Gastrocnemius medialis (tissue), 4 donors: ENCODE results near the gene UBR2. TPM values are rescaled to one million over a fixed set of nuclear protein-coding genes. Genes with fewer than 3 reads are reported as not detected.
"Not testable (repeated sequence)": the region's sequence is repeated elsewhere in the genome, so short reads cannot be mapped to it uniquely, and the experiment has no call there.

Source experiments
- ATAC-seq, 2 donors: fragments of 150-250 bp; one replicate each; pipeline ENCODE4 v1.9.1; 2016
- DNase-seq, 2 donors: peaks; one replicate each; pipeline ENCODE4 v3.0.0-alpha.2; 2019
- H3K27ac ChIP-seq, 4 donors: fragments of 200-600 bp; sonication (generic); 1 replicate in 1 of 4; 2 replicates in 3 of 4; pipeline ENCODE4 v1.5.1; 2016 to 2018; ENCODE audit warnings: mild to moderate bottlenecking in 2 of 4, moderate library complexity in 1 of 4
- H3K27me3 ChIP-seq, 3 donors: fragments of 200-600 bp; sonication (generic) in 2 of 3; 1 replicate in 1 of 3; 2 replicates in 2 of 3; pipeline versions ENCODE4 v1.5.1 to v1.6.0; 2016 to 2019; ENCODE audit warnings: mild to moderate bottlenecking in 1 of 3, moderate library complexity in 1 of 3
- H3K36me3 ChIP-seq, 2 donors: fragments of 200-600 bp; sonication (generic) in 1 of 2; one replicate each; pipeline ENCODE4 v1.5.1; 2017 to 2018
- H3K4me1 ChIP-seq, 2 donors: fragments of 200-600 bp; sonication (generic) in 1 of 2; one replicate each; pipeline ENCODE4 v1.5.1; 2016 to 2017; ENCODE audit warnings: mild to moderate bottlenecking in 2 of 2
- H3K4me3 ChIP-seq, 4 donors: fragments of 200-600 bp; sonication (generic) in 3 of 4; 1 replicate in 1 of 4; 2 replicates in 3 of 4; pipeline ENCODE4 v1.5.1; 2016 to 2019; ENCODE audit warnings: mild to moderate bottlenecking in 2 of 4
- H3K9me3 ChIP-seq, 3 donors: fragments of 200-600 bp; sonication (generic) in 2 of 3; 1 replicate in 1 of 3; 2 replicates in 2 of 3; pipeline ENCODE4 v1.5.1; 2016 to 2019
- CTCF ChIP-seq, 5 experiments: fragments of 450-650 bp in 3 of 5; fragments of 200-600 bp in 2 of 5; sonication (generic) in 2 of 5; IDR thresholded peaks in 4 of 5; conservative IDR thresholded peaks in 1 of 5; 1 replicate in 4 of 5; 2 replicates in 1 of 5; pipeline ENCODE4 v1.5.1; 2016 to 2019; ENCODE audit warnings: antibody characterized with exemption in 5 of 5, mild to moderate bottlenecking in 3 of 5, moderate library complexity in 3 of 5
- POLR2A ChIP-seq, 2 donors: fragments of 450-650 bp; IDR thresholded peaks; one replicate each; pipeline ENCODE4 v1.6.1; 2017; ENCODE audit warnings: antibody characterized with exemption in 2 of 2, mild to moderate bottlenecking in 2 of 2, moderate library complexity in 2 of 2
- in situ Hi-C, 4 donors: fragments of 200-750 bp; cut with MboI; loops; one replicate each; pipeline versions ENCODE4 v1.15.0 to v1.8.0; 2017; ENCODE audit warnings: low sequenced_read_pairs in 4 of 4
- intact Hi-C: fragments of 100-400 bp; cut with DNase I; formaldehyde crosslinking; loops from one replicate; pipeline ENCODE4 v1.15.1; 2023; ENCODE audit warnings: low total_unique reads
- total RNA-seq, 4 donors: library from RNA; depleted of rRNA; stranded (reverse); fragments of >200 nt; gene quantifications; one replicate each; pipeline versions ENCODE4 v1.1.0 to v1.2.3, GENCODE V29; 2016

The UBR2 gene
- total RNA-seq, 4 donors from 2014 or later: 40.8 to 46.2 (median 44.7) TPM

DNA sequence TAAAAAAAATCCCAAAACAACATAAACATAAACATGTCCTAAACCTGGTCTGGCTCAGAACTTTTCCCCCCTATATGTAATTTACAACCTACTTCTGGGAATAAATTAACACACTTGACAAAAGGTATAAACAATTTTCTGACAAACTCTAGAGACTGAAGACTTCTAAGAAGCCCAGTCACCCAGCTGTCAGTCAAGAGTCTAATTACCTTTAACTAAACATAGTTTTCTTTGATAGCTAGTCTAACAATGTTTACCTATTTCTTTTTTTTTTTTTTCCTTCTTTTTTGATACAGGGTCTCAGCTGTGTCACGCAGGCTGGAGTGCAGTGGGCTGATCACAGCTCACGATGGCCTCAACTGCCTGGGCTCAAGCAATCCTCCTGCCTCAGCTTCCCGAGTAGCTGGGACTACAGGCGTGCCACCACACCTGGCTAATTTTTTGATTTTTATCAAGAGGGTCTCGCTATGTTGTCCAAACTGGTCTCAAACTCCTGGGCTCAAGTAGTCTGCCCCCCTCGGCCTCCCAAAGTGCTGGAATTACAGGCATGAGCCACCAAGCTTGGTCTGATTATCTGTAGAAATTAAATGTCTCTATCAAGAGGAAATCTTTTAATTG is 932 bp upstream of the UBR2 start:
- Histone ChIP-seq H3K36me3 (no peaks in the 10 kb centered on the region), H3K4me3 (peak overlapping the region in 3 of 4 donors; percentile 75 to 98 (median 87)), H3K27me3 (no peaks in the 10 kb centered on the region), H3K4me1 (peaks cover 20 to 24% of the 10 kb centered on the region in 2 donors), H3K9me3 (no peaks in the 10 kb centered on the region), H3K27ac (peak overlapping the region in 2 of 4 donors; percentile 95)
- peak in 1 of 2 donors; percentile 16 for DNase-seq
- in situ Hi-C loops (loop anchor here in 2 of 4 donors (10.0 to 25.0 kb wide), 2 partner anchors 452 to 626 kb away; partner anchors contain the start of genes CCND3 (in 1 of the 2), KLHDC3 (in 1 of the 2) and MEA1 (in 1 of the 2)), intact Hi-C loops (loop anchor here (1.0 to 10.0 kb wide), 7 partner anchors 16 to 638 kb away; partner anchors contain the start of genes BYSL, MEA1, MED20 and SRF)
- ATAC-seq: no peak
- TF ChIP-seq CTCF (IDR thresholded peaks at IDR 0.05 in 4 of 5, conservative IDR thresholded peaks at IDR 0.05 in 1 of 5): no peak
- no peak for TF ChIP-seq POLR2A (IDR thresholded peaks at IDR 0.05)

- Histone ChIP-seq H3K36me3 (no peaks in the 10 kb centered on the region), H3K9me3 (no peaks in the 10 kb centered on the region), H3K27me3 (no peaks in the 10 kb centered on the region), H3K4me3 (peak overlapping the region; percentile 73 to 98 (median 81)), H3K27ac (peak overlapping the region; percentile 91 to 97 (median 95)), H3K4me1 (peaks cover 27 to 31% of the 10 kb centered on the region in 2 donors)
- TF ChIP-seq CTCF (IDR thresholded peaks at IDR 0.05 in 4 of 5, conservative IDR thresholded peaks at IDR 0.05 in 1 of 5): no peak
- TF ChIP-seq POLR2A (IDR thresholded peaks at IDR 0.05): no peak
- in situ Hi-C loops (loop anchor here in 2 of 4 donors (10.0 to 25.0 kb wide), 2 partner anchors 450 to 627 kb away; partner anchors contain the start of genes CCND3 (in 1 of the 2), KLHDC3 (in 1 of the 2) and MEA1 (in 1 of the 2)), intact Hi-C loops (loop anchor here (1.0 to 10.0 kb wide), 7 partner anchors 162 to 778 kb away; partner anchors contain the start of genes BYSL, MED20, SRF and TAF8)
- ATAC-seq: peak in 1 of 2 donors; percentile 27
- no peak for DNase-seq
These were observed 637 bp downstream of the UBR2 start for GRCh38 chr6:42564506-42564825.

- Histone ChIP-seq H3K9me3 (no peaks in the 10 kb centered on the region), H3K27me3 (no peaks in the 10 kb centered on the region), H3K4me1 (peaks cover 36 to 40% of the 10 kb centered on the region in 2 donors), H3K27ac (peak overlapping the region; percentile 91 to 97 (median 95)), H3K4me3 (peak overlapping the region; percentile 73 to 98 (median 81)), H3K36me3 (no peaks in the 10 kb centered on the region)
- TF ChIP-seq CTCF (IDR thresholded peaks at IDR 0.05 in 4 of 5, conservative IDR thresholded peaks at IDR 0.05 in 1 of 5) (no peak), POLR2A (IDR thresholded peaks at IDR 0.05) (no peak)
- in situ Hi-C loops (loop anchor here in 2 of 4 donors (10.0 to 25.0 kb wide), 2 partner anchors 449 to 629 kb away; partner anchors contain the start of genes CCND3 (in 1 of the 2), KLHDC3 (in 1 of the 2) and MEA1 (in 1 of the 2)), intact Hi-C loops (loop anchor here (2.0 to 10.0 kb wide), 2 partner anchors 161 to 641 kb away; partner anchors contain the start of genes BYSL and MED20)
- ATAC-seq: no peak
- DNase-seq: no peak
These were observed 2.2 kb downstream of the UBR2 start for GRCh38 chr6:42565823-42566613.

- no peak overlapping the region for H3K4me3 ChIP-seq
- ATAC-seq: no peak
- intact Hi-C loops (loop anchor here (10.0 kb wide), 1 partner anchor 642 kb away; the partner anchor contains the start of genes BYSL and MED20), in situ Hi-C loops (loop anchor here in 2 of 4 donors (10.0 to 25.0 kb wide), 2 partner anchors 448 to 629 kb away; partner anchors contain the start of genes CCND3 (in 1 of the 2), KLHDC3 (in 1 of the 2) and MEA1 (in 1 of the 2))
- H3K9me3 ChIP-seq: no peaks in the 10 kb centered on the region
- no peaks in the 10 kb centered on the region for H3K36me3 ChIP-seq
- peak overlapping the region; percentile 16 to 97 (median 93) for H3K27ac ChIP-seq
- H3K27me3 ChIP-seq: no peaks in the 10 kb centered on the region
- no peak for DNase-seq
- no peak for TF ChIP-seq CTCF (IDR thresholded peaks at IDR 0.05 in 4 of 5, conservative IDR thresholded peaks at IDR 0.05 in 1 of 5)
- TF ChIP-seq POLR2A (IDR thresholded peaks at IDR 0.05): no peak
- H3K4me1 ChIP-seq: peaks cover 38 to 43% of the 10 kb centered on the region in 2 donors
These were observed 2.9 kb downstream of the UBR2 start for GRCh38 chr6:42566614-42567208.

GRCh38 chr6:42567237-42567636 is 3.4 kb downstream of the UBR2 start:
- not testable (repeated sequence) for H3K36me3 ChIP-seq, ATAC-seq, H3K9me3 ChIP-seq, DNase-seq, H3K27me3 ChIP-seq, H3K4me3 ChIP-seq
- in situ Hi-C loops (loop anchor here in 2 of 4 donors (10.0 to 25.0 kb wide), 2 partner anchors 448 to 630 kb away; partner anchors contain the start of genes CCND3 (in 1 of the 2), KLHDC3 (in 1 of the 2) and MEA1 (in 1 of the 2)), intact Hi-C loops (loop anchor here (10.0 kb wide), 1 partner anchor 642 kb away; the partner anchor contains the start of genes BYSL and MED20)
- peak overlapping the region in 2 of 4 donors; percentile 16 to 95 for H3K27ac ChIP-seq
- peaks cover 43 to 48% of the 10 kb centered on the region in 2 donors for H3K4me1 ChIP-seq
